CD4-positive, alpha-beta T cell (primary cell): ENCODE results near the gene VWA8. TPM values are rescaled to one million over a fixed set of nuclear protein-coding genes. Genes with fewer than 3 reads are reported as not detected.
A peak's percentile ranks its signal among the peaks of the same experiment; 100 is the strongest.

Experiments
- ATAC-seq: fragments of 200-7000 bp; cut with Tn5 transposase; one replicate; pipeline ENCODE4 v1.10.0; 2022; ENCODE audit warnings: mild to moderate bottlenecking; ENCODE audit not compliant: poor library complexity
- CTCF ChIA-PET: fragments of 350-600 bp; sonication (Branson Sonifier 250); formaldehyde crosslinking; loops from one replicate; lab custom pipeline; 2021; ENCODE audit warnings: antibody characterized with exemption, inconsistent platforms; lab: Charles Lee
- POLR2A ChIA-PET: fragments of 350-600 bp; sonication (Branson Sonifier 250); formaldehyde crosslinking; loops from one replicate; lab custom pipeline; 2021; ENCODE audit warnings: antibody characterized with exemption, inconsistent platforms; lab: Charles Lee
- DNase-seq, 14 experiments: peaks; one replicate each; pipeline ENCODE4 v3.0.0-alpha.2; 2013 to 2020; ENCODE audit warnings: mixed read lengths in 2 of 14
- H3K27ac ChIP-seq, 2 donors: one replicate each; pipeline versions ENCODE4 v1.5.1 to v1.7.0; 2013; ENCODE audit warnings: low read length in 2 of 2, low read depth in 1 of 2, mild to moderate bottlenecking in 1 of 2
- H3K27me3 ChIP-seq, 2 experiments: 1 replicate in 1 of 2; 2 replicates in 1 of 2; pipeline versions ENCODE4 v1.6.1 to v1.7.0; 2013; ENCODE audit warnings: low read length in 2 of 2, control low read depth in 1 of 2, mild to moderate bottlenecking in 1 of 2, moderate library complexity in 1 of 2; ENCODE audit not compliant: insufficient read depth in 2 of 2, control insufficient read depth in 1 of 2
- H3K36me3 ChIP-seq: one replicate; pipeline ENCODE4 v1.6.1; 2013; ENCODE audit warnings: low read length, control low read depth; ENCODE audit not compliant: insufficient read depth
- H3K4me1 ChIP-seq: one replicate; pipeline ENCODE4 v1.6.1; 2013; ENCODE audit warnings: low read length, control low read depth; ENCODE audit not compliant: insufficient read depth
- H3K4me3 ChIP-seq: one replicate; pipeline ENCODE4 v1.5.1; 2013; ENCODE audit warnings: mild to moderate bottlenecking, low read length, moderate library complexity
- H3K9me3 ChIP-seq, 2 experiments: 1 replicate in 1 of 2; 2 replicates in 1 of 2; pipeline versions ENCODE4 v1.6.1 to v1.7.0; 2013; ENCODE audit warnings: low read length in 2 of 2, mild to moderate bottlenecking in 2 of 2, control low read depth in 1 of 2, moderate library complexity in 1 of 2; ENCODE audit not compliant: control insufficient read depth in 1 of 2, insufficient read depth in 1 of 2
- H3K27ac Mint-ChIP-seq: one replicate; pipeline ENCODE4 v1.8.0; 2020; ENCODE audit warnings: mixed read lengths
- H3K27me3 Mint-ChIP-seq: one replicate; pipeline ENCODE4 v1.8.0; 2021; ENCODE audit warnings: mixed read lengths
- H3K36me3 Mint-ChIP-seq: one replicate; pipeline ENCODE4 v1.8.0; 2021; ENCODE audit warnings: low read depth, mixed read lengths
- H3K4me1 Mint-ChIP-seq: one replicate; pipeline ENCODE4 v1.8.0; 2021; ENCODE audit warnings: low read depth, mixed read lengths
- H3K4me3 Mint-ChIP-seq: one replicate; pipeline ENCODE4 v1.8.0; 2020; ENCODE audit warnings: mild to moderate bottlenecking, mixed read lengths
- H3K9me3 Mint-ChIP-seq: one replicate; pipeline ENCODE4 v1.8.0; 2020; ENCODE audit warnings: mixed read lengths
- CTCF ChIP-seq: fragments of 200-600 bp; IDR thresholded peaks from one replicate; pipeline ENCODE4 v1.8.0; 2022; ENCODE audit warnings: antibody characterized with exemption, mild to moderate bottlenecking
- intact Hi-C, 2 experiments: fragments of 100-400 bp; cut with DNase I in 1 of 2; cut with micrococcal nuclease in 1 of 2; formaldehyde crosslinking; loops; one replicate each; pipeline versions ENCODE4 v1.15.1 to v1.9.0; 2023 to 2025; cut with DNase I, micrococcal nuclease
- total RNA-seq, 174 experiments: library from RNA in 2 of 174; stranded (reverse) in 2 of 174; gene quantifications; one replicate each; pipeline ENCODE4 v1.2.3 and lab custom pipeline; 2021 to 2026

Gene VWA8
- total RNA-seq, 2 experiments from 2014 or later: 18.7 to 19.0 TPM

DNA sequence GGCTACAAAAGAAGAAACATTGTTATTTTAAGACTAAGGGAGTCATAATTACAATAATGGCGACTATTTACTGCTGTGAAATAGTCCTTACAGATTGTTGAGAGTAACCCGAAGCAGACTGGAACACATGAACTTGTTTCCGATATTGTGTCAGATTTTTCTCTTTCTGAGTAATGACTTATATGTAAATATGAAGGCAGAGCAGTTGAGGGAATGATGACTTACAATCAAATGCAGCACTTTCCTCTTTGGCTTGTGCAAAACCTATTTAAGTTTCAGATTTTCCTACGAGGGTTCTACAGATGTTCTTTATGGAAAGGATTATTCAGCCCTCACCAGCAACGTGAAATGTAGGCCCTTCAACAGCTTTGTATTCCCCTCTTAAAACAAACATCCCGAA, 304.9 kb downstream of the VWA8 start:
- intact Hi-C loops: loop anchor here in 1 of 2 experiments (10.0 kb wide), 1 partner anchor 431 kb away; no protein-coding TSS in a partner anchor
- no peak for TF ChIP-seq CTCF
- no peak for ATAC-seq
- Mint-ChIP-seq H3K27ac (no peak overlapping the region), H3K9me3 (no peaks in the 10 kb centered on the region), H3K36me3 (no peaks in the 10 kb centered on the region), H3K4me1 (peaks cover 29% of the 10 kb centered on the region), H3K4me3 (no peak overlapping the region), H3K27me3 (no peaks in the 10 kb centered on the region)
- Histone ChIP-seq H3K4me3 (no peak overlapping the region), H3K9me3 (no peaks in the 10 kb centered on the region), H3K27me3 (no peaks in the 10 kb centered on the region), H3K4me1 (no peaks in the 10 kb centered on the region), H3K36me3 (no peaks in the 10 kb centered on the region), H3K27ac (no peak overlapping the region)
- DNase-seq: no peak
- ChIA-PET CTCF (interaction anchor here (2.1 kb wide), 1 partner anchor 12 kb away, joined by 6 read pairs; no protein-coding TSS in a partner anchor), POLR2A (no interaction called here)

- peaks cover 29% of the 10 kb centered on the region for H3K4me1 Mint-ChIP-seq
- intact Hi-C loops: loop anchor here in 1 of 2 experiments (5.0 to 10.0 kb wide), 4 partner anchors 227 to 577 kb away; no protein-coding TSS in a partner anchor
- ChIA-PET POLR2A (no interaction called here), CTCF (no interaction called here)
- ATAC-seq: peak; percentile 37
- peak in 2 of 14 experiments; percentile 16 to 29 for DNase-seq
- H3K9me3 Mint-ChIP-seq: no peaks in the 10 kb centered on the region
- H3K36me3 ChIP-seq: no peaks in the 10 kb centered on the region
- H3K27me3 Mint-ChIP-seq: no peaks in the 10 kb centered on the region
- H3K4me3 Mint-ChIP-seq: no peak overlapping the region
- H3K27me3 ChIP-seq: no peaks in the 10 kb centered on the region
- H3K9me3 ChIP-seq: no peaks in the 10 kb centered on the region
- peak overlapping the region; percentile 5 for H3K27ac Mint-ChIP-seq
- no peak overlapping the region for H3K4me3 ChIP-seq
- H3K27ac ChIP-seq: no peak overlapping the region
- H3K36me3 Mint-ChIP-seq: no peaks in the 10 kb centered on the region
- H3K4me1 ChIP-seq: no peaks in the 10 kb centered on the region
- TF ChIP-seq CTCF: no peak
Measured at GRCh38 chr13:41654796-41655195, 306.1 kb downstream of the VWA8 start.

DNA sequence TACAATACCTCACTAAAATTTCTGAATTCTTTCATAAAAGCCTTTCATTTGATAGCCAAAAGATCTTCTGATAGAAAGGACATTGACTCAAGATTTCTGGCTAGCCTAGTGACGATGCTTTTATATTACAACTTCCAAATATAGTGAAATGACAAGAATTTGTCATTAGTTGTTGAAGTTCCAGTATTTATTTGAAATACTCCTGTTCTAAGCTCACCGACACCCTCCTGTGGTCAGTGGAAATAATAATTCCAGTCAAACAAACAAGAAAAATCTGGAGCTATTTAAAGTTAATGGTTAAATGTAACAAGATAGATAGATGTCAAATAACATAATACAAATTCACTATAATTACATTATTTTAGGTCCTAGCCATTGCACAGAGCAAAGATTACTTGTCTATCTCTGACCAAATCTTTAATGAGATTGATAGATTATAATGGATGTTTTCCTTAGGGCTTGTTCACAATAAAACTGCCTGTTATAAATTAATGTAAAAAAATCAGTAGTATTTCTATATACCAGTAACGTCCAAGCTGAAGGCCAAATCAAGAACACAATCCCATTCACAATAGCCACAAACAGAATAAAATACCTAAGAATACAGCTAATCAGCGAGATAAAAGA, 308.1 kb downstream of the VWA8 start:
- Histone ChIP-seq H3K27ac (no peak overlapping the region), H3K36me3 (no peaks in the 10 kb centered on the region), H3K9me3 (no peaks in the 10 kb centered on the region), H3K4me1 (no peaks in the 10 kb centered on the region), H3K4me3 (no peak overlapping the region), H3K27me3 (no peaks in the 10 kb centered on the region)
- peak in 12 of 14 experiments; percentile 7 to 73 (median 32) for DNase-seq
- H3K4me1 Mint-ChIP-seq: peaks cover 29% of the 10 kb centered on the region
- CTCF ChIA-PET: interaction anchor here (0.6 to 2.6 kb wide), 14 partner anchors 10 to 342 kb away, joined by 3 to 12 read pairs (median 4); partner anchors contain the start of gene NAA16
- no peak overlapping the region for H3K4me3 Mint-ChIP-seq
- H3K27ac Mint-ChIP-seq: no peak overlapping the region
- TF ChIP-seq CTCF: peak; percentile 73
- POLR2A ChIA-PET: interaction anchor here (0.6 to 2.0 kb wide), 7 partner anchors 189 to 592 kb away, joined by 3 to 24 read pairs (median 4); partner anchors contain the start of genes RGCC and WBP4
- no peaks in the 10 kb centered on the region for H3K27me3 Mint-ChIP-seq
- no peaks in the 10 kb centered on the region for H3K9me3 Mint-ChIP-seq
- no peaks in the 10 kb centered on the region for H3K36me3 Mint-ChIP-seq
- ATAC-seq: peak; percentile 60
- intact Hi-C loops: loop anchor here (1.0 to 10.0 kb wide), 7 partner anchors 194 to 576 kb away; no protein-coding TSS in a partner anchor
